Measurements from ENCODE around the gene CD300A.

DNA sequence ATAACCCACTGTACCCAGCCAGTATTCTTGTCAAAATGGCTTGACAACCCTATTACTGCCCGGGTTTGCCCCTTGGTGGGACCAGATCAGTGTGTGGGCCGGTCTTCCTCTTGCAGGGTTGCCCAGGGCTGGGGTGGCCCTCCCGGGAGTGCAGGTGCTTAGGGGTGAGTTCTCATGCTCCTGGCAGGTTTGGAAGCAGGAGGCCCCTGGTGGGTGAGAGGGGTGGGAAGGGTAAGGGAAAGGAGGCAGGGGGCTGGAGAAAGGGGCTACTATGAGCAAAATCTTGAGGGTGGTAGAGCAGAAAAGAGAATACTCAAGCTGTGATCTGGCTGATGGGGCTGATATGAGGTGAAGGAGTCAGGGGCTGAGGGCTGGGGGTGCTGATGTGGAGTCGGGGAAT lies 6.5 kb downstream of the CD300A start:
- TF ChIP-seq, protein P1, sequence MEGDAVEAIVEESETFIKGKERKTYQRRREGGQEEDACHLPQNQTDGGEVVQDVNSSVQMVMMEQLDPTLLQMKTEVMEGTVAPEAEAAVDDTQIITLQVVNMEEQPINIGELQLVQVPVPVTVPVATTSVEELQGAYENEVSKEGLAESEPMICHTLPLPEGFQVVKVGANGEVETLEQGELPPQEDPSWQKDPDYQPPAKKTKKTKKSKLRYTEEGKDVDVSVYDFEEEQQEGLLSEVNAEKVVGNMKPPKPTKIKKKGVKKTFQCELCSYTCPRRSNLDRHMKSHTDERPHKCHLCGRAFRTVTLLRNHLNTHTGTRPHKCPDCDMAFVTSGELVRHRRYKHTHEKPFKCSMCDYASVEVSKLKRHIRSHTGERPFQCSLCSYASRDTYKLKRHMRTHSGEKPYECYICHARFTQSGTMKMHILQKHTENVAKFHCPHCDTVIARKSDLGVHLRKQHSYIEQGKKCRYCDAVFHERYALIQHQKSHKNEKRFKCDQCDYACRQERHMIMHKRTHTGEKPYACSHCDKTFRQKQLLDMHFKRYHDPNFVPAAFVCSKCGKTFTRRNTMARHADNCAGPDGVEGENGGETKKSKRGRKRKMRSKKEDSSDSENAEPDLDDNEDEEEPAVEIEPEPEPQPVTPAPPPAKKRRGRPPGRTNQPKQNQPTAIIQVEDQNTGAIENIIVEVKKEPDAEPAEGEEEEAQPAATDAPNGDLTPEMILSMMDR (IDR thresholded peaks at IDR 0.05; ENCODE audit: low read depth, low read length, missing input control): no peak
- TF ChIP-seq TAF1 (conservative IDR thresholded peaks at IDR 0.05) (no peak), EGR1 (IDR thresholded peaks at IDR 0.05; ENCODE audit: low read depth in 2 of 2) (no peak), GABPA (IDR thresholded peaks at IDR 0.05 in 1 of 2, conservative IDR thresholded peaks at IDR 0.05 in 1 of 2) (no peak), SP1 (IDR thresholded peaks at IDR 0.05) (no peak), YY1 (IDR thresholded peaks at IDR 0.05) (no peak), FOXA1 (IDR thresholded peaks at IDR 0.05) (no peak)
- TF ChIP-seq, protein P2, sequence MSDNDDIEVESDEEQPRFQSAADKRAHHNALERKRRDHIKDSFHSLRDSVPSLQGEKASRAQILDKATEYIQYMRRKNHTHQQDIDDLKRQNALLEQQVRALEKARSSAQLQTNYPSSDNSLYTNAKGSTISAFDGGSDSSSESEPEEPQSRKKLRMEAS (IDR thresholded peaks at IDR 0.05): no peak
- TF ChIP-seq, protein P3, sequence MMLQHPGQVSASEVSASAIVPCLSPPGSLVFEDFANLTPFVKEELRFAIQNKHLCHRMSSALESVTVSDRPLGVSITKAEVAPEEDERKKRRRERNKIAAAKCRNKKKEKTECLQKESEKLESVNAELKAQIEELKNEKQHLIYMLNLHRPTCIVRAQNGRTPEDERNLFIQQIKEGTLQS (IDR thresholded peaks at IDR 0.05): no peak
- TF ChIP-seq, protein P4, sequence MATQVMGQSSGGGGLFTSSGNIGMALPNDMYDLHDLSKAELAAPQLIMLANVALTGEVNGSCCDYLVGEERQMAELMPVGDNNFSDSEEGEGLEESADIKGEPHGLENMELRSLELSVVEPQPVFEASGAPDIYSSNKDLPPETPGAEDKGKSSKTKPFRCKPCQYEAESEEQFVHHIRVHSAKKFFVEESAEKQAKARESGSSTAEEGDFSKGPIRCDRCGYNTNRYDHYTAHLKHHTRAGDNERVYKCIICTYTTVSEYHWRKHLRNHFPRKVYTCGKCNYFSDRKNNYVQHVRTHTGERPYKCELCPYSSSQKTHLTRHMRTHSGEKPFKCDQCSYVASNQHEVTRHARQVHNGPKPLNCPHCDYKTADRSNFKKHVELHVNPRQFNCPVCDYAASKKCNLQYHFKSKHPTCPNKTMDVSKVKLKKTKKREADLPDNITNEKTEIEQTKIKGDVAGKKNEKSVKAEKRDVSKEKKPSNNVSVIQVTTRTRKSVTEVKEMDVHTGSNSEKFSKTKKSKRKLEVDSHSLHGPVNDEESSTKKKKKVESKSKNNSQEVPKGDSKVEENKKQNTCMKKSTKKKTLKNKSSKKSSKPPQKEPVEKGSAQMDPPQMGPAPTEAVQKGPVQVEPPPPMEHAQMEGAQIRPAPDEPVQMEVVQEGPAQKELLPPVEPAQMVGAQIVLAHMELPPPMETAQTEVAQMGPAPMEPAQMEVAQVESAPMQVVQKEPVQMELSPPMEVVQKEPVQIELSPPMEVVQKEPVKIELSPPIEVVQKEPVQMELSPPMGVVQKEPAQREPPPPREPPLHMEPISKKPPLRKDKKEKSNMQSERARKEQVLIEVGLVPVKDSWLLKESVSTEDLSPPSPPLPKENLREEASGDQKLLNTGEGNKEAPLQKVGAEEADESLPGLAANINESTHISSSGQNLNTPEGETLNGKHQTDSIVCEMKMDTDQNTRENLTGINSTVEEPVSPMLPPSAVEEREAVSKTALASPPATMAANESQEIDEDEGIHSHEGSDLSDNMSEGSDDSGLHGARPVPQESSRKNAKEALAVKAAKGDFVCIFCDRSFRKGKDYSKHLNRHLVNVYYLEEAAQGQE (IDR thresholded peaks at IDR 0.05): no peak

All from liver (tissue), 3 donors.